Esophagus mucosa (tissue), 1 donor: Measurements from ENCODE around the gene CPLX1. TPM values are rescaled to one million over a fixed set of nuclear protein-coding genes. Genes with fewer than 3 reads are reported as not detected.

Source experiments
- total RNA-seq: library from RNA; stranded (reverse); gene quantifications from one replicate; pipeline ENCODE4 v1.2.4, GENCODE V29; 2023
- donor health status: DM: yes; HTN: yes; CAD: no.

Gene CPLX1
- total RNA-seq, 1 donor from 2014 or later: 0.92 TPM

Other genes with a start within 250 kb of the CPLX1 start
- not detected for gene TMEM271, start 249.8 kb downstream of the CPLX1 start, total RNA-seq
- 0.88 TPM for gene PDE6B, start 200.6 kb downstream of the CPLX1 start, total RNA-seq
- gene ATP5ME, start 151.9 kb downstream of the CPLX1 start, total RNA-seq: 344 TPM
- gene MYL5, start 151.6 kb downstream of the CPLX1 start, total RNA-seq: 22.2 TPM
- 2.7 TPM for gene SLC49A3, start 137.0 kb downstream of the CPLX1 start, total RNA-seq
- 30.5 TPM for gene PCGF3, start 120.3 kb downstream of the CPLX1 start, total RNA-seq
- 69.1 TPM for gene GAK, start 106.2 kb upstream of the CPLX1 start, total RNA-seq
- 11.2 TPM for gene TMEM175, start 106.3 kb upstream of the CPLX1 start, total RNA-seq
- gene DGKQ, start 147.4 kb upstream of the CPLX1 start, total RNA-seq: 12.0 TPM
- gene IDUA, start 160.9 kb upstream of the CPLX1 start, total RNA-seq: 8.8 TPM
- not detected for gene SLC26A1, start 167.3 kb upstream of the CPLX1 start, total RNA-seq
- 2.2 TPM for gene FGFRL1, start 185.5 kb upstream of the CPLX1 start, total RNA-seq